Activated CD8-positive, alpha-beta memory T cell treated with anti-CD3 and anti-CD28 coated beads, Interleukin-2, amount 50 U/mL, for 4 hours (primary cell): Measurements from ENCODE around the gene BATF3.
"Not testable (repeated sequence)": the region's sequence is repeated elsewhere in the genome, so short reads cannot be mapped to it uniquely, and the experiment has no call there.

ENCODE experiments used
- DNase-seq: peaks from one replicate; pipeline ENCODE4 v3.0.0-alpha.2; 2020

BATF3 gene

DNA sequence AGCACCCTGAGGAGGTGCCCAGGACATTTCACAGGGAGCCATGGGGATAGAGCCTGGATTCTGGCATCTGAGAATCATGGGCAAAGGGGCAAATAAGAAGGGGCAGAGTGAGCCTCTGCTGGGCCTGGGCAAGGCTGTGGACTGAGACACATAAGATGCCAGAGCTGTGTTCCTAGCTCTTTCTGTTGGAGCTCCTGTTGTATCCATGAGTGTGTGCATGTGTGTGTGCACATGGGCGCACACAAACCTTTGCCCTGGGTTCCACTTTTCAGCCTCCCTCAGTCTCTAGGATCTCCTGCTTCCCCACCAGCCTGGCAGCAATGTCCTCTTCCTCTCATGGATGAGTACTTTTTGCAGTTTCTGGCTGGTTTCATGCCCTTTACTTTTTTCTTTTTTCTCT lies 47.0 kb downstream of the BATF3 start:
- no peak for DNase-seq

DNA sequence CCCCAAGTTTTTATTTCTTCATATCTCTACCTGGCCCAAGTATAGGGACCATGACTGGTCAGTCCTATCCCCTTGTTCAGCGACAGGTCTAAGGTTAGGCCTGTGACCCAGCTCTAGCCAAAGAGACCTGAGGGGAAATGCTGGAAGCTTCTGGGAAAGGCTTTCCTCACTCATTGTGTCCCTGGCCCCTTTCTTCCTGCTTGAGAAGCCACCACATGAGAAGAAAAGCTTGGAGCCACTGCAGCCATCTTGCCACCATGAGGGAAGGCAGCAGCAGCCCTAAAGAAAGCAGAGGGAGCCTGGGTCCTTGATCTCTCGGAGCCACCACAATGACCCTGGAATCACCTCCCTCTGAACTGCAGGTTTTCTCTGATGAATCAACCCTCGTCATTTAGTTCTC lies 47.7 kb downstream of the BATF3 start:
- no peak for DNase-seq

DNA sequence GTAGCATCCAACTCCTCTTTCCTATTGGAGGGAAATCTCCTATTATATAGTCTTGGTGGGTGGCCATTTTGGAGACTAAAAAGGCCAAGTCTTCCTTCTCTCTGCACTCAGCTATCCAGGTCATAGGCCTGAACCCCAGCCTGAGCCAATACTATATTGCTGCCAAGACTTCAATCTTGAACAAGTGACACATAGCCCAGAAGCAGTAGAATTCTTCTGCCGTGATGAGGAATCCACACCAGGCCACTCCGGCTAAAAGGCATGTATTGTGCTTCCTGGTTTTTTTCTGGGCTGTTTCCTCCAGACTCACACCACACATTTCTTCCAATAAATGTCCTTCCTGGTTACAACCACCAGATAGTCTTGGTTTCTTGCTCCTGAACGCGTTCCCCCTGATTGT lies 48.1 kb downstream of the BATF3 start:
- no peak for DNase-seq

DNA sequence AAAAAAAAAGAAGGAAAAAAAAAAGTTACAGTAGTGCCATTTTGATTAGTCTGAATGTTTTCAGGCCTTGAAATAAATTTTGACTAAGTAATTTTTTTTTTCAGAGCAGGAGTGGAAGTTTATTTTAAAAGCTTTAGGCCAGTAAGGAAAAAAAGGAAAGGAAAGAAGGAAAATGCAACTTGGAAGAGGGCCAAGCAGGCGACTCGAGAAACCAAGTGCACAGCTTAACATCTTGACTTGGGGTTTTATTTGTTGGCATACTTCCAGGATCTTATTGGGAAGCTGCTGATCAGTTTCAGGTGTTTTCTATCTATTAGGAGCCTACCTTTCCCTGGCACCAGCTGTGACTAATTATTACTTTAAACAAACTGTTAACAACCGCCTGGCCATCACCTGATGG lies 49.4 kb downstream of the BATF3 start:
- no peak for DNase-seq

DNA sequence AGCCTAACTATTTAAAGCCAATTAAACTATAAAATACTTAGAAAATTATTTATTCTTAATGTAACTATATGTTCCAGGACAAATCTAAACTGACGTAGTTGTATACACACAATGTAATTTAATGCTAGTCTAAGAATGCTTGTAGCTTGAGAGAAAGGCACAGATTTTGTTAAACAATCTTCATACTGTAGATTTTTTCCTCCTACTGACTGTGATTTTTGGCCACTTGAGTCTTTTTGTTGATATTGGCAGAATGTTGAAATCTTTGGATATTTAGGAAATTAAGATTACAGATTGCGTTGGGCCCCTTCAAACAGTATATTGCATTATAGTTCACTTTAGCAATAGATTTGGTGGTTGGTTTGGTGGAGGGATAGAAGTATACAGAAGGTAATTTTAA lies 50.6 kb downstream of the BATF3 start:
- DNase-seq = no peak

DNA sequence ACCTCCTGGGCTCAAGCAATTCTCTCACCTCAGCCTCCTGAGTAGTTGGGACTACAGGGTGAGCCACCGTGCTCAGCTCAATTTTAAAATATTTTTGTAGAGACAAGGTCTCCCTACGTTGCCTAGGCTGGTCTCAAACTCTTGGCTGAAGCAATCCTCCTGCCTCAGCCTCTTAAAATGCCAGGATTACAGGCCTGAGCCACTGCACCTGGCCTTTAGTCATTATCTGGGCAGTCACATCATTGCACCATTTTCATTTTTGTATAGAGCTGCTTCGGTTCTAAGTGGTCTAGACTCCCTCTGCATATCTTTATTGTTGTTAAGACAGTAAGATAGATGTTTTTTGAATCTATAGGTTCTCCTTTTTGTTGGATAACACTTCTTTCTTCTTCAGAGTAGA lies 51.2 kb downstream of the BATF3 start:
- DNase-seq = no peak

DNA sequence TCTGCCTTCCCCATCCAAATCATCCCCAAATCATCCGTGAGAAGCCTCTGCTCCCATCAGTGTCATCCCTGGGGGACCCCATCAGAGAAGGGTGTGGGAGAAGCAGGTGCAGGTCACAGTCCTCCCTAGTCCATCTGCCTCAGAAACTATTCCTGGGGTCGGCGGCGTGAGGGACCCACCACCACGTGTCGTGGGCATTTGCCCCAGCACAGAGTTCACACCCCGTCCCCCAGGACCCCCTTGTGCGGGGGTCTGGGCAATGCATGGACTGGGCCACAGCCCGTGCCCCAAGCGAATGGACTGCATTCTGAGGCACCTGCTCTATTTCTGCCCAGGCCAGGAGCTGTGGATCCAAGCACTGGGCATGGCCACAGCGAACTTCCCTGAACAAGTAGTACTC lies 52.6 kb downstream of the BATF3 start:
- DNase-seq = no peak

DNA sequence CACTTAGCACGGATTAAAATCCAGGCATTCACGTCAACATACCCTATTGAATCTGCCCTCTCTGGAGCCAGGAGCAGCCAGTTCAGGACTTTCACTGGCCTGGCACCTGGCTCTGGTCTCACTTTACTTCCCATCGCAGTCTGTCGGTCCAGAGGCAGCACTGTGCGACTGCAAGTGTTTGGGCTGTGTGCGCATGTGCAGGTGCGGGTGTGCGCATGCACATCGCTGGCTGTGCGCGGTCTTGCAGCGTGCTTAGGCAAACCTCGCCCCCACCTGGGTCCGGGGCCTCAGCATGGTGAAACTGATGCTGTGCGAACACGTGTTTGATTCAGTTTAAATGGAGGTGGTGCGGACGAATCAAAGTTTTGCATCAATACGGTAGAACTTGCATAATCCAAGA lies 53.1 kb downstream of the BATF3 start:
- no peak for DNase-seq

DNA sequence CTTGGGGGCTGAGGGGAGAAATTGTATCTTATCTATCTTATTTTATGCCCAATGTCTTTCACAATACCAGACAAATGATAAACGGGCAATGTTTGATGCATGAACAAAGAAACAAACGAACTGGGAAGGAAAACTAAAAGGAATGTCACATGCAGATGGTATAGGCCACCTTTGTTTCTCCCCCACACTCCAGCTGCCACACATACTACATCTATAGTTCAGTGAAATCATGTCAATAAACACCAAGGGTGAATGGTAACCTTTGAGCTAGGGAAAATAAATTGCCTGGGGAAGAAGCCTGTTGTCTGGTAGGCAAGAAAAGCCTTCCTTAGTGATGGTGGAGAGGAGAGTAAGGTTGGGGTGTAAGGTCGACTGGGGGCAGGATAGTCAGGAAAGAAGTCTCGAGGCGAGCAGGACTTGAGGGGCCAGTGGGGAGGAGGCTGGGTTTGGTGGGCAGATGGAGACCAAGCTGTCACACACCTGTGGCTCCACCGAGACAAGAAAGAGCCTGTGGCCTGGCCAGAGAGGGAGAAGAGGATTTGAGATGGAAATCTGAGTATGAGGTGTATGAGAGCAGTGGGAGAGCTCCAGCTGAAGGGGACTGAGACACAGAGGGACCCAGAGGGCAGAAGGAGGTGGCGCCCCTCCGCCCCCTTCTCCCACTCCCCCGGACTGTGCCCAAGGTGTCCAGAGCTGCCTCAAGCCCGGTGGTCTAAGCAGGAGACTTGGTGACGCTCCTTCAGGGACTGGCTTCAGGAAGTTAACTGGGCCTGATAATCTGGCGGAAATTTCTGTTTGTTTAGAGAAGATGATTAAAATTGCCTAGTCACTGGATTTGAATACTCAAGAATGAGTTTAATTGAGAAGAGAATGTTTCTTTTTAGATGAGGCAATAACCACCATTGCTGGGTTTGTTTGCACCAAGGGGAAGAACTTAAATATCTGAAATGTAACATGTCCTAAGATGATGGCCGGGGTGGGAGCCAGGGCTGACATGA lies 53.8 kb downstream of the BATF3 start:
- DNase-seq = no peak

DNA sequence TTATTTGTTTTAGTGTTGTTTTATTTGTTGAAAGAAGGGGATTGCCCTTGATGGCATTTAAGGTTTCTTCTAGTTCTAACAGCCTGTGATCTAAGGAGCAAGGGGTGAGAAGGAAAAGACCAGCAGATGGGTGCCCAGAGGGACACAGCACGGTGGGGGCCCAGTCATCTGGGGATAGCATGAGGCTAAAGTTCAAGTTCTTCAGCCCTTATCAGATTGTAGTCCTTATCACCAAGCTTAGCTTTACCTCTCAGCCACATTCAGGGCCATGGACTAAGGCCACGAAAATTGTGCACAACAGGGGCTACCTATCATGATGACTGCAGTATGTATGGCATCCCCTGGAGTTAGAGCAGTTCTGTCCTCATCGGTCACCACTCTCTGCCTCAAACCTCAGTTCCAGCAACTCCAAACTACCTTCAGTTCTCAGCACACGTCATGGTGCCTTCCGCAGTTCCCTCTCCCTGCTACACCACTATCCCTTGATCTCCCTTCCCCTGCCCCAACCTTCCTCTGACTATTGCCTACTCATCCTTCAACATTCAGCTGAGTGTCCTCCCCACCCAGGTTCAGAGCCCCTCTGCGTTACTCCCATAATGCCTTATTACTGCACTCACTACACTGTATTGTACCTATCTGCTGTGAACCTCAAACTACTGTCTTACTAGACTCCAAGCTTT lies 54.6 kb downstream of the BATF3 start:
- DNase-seq = no peak

DNA sequence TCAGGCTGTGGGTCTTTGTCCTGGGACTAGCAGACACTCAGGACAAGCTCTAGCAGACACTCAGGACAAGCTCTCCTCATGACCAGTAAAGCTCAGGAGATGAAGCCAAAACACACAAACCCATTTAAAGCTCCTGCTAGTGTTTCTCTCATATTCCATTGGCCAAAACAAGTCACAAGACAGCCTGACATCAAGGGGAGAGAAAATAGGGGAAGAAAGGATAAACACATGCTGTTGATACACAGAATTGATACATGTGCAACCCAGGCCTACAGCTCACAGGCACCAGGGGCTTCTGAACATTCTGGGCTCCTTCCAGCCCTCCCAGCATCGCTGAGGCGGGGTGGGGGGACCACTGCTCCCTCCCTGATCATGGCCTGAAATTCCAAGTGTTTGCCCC lies 55.8 kb downstream of the BATF3 start:
- DNase-seq = no peak

DNA sequence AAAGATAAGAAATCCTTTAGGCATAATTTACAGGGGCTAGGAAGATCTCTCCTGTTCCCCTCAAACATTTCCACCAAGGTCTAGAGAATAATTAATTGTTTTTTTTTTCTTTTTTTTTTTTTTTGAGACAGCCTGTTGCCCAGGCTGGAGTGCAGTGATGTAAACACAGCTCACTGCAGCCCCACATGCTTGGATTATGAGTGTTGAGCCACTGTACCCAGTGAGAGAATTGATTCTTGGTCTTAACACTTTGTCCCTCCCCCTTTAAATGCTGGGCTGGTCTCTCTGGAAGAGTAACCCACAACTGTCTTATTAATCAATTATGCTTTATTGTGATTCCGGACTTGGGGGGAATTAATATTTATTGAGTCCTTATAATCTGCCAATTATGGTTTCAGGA lies 57.7 kb downstream of the BATF3 start:
- no peak for DNase-seq

DNA sequence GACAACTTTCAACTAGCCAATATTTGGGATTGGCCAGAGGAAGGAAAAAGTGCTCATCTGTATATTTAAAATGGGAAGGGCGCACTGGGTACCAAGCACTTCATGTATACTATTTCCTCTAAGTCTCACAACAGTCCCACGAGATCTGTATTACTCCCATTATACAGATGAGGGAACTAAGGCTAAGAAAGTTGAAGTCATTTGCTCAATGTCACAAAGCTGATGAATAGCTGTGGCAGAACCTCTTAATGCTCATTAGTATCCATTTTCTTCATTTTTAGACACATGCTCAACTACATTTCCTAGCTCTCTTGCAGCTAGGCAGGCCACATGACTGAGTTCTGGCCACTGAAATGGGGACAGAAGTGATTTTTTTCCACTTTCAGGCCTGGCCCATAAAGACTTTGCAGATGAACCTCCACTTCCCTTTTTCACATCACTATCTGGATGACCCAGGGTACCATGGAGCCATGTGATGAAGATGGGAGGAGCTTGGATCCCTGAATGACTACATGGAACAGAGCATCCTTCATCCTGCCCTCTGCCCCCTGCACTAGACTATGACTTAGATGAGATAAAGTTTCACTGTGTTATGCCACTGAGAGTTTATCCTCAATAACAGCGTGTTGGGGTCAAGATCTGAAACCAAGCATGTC lies 59.3 kb downstream of the BATF3 start:
- no peak for DNase-seq

DNA sequence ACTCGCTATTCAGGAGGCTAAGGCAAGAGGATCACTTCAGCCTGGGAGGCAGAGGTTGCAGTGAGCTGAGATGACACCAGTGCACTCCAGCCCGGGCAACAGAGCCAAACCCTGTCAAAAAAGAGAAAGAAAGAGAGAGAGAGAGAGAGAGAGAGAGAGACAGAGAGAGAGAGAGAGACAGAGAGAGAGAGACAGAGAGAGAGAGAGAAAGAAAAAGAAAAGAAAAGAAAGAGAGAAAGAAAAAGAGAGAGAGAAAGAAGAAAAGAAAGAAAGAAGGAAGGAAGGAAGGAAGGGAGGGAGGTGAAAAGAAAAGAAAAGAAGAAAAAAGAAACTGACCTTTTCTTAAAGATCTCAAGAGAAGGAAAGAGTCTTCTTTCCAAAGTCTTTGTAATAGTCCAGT lies 60.1 kb downstream of the BATF3 start:
- not testable (repeated sequence) for DNase-seq

DNA sequence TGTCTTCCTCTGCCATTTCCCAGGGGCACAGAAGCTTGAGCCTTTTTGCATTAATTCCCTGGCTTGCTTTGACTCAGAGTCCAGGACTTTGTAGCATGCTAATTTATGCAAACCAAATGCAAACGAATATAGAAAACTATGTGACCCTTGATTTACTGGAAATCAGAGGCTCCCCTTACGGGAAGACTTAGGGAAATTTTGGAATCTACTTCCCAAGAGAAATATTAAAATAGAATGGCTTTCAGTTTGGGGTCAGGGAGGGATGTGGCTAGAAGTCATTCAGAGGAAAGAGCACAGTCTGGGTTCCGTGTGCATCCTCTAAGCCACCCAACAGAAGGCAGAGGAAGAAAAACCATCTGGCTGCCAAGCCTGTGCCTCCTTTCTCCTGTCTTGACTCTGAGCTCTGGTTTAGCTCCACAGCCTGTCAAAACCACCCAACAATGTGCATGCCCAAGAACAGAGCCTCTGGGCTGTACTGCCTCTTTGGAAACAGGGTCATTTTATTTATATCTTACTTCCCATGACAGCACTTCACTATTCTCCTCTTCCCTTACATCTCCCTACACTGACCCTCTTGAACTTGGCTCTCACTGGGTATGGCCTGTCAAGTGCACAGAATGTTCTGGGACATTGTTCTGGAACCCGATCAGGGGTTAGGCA lies 61.0 kb downstream of the BATF3 start:
- no peak for DNase-seq

DNA sequence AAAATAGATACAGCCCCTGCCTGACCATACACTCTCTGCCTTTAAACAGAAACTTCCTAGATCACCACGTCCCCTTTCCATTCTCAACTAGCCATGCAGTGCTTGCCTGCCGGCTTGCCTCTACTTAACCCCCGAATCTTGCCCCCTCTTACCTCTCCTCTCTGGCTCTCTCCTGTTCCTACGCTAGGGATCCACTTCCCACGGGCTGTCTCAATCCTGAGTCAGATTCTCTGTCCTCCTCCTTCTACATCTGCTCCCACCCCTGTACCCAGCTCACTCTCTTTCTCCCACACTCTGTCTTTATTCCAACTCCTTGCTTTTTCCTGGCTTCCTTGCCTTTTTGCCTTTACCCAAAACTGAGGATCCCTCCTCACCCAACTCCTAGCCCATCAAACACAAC lies 61.7 kb downstream of the BATF3 start:
- DNase-seq = no peak
